HepG2 (cell line): Measurements from ENCODE around the gene SLC43A1. TPM values are rescaled to one million over a fixed set of nuclear protein-coding genes. Genes with fewer than 3 reads are reported as not detected.

Source experiments
- AGO2 ChIP-seq: fragments of 200-400 bp; formaldehyde crosslinking; optimal IDR thresholded peaks from 2 replicates; pipeline ENCODE3; 2017; ENCODE audit warnings: mild to moderate bottlenecking, low read depth, low read length, moderate library complexity
- BORCS8-MEF2B ChIP-seq: sonication (generic); formaldehyde crosslinking; IDR thresholded peaks from 2 replicates; pipeline ENCODE4 v1.8.0; 2022; ENCODE audit warnings: mild to moderate bottlenecking, missing genetic modification reagents
- CEBPG ChIP-seq: IDR thresholded peaks from 2 replicates; pipeline ENCODE4 v1.6.1; 2016
- GATAD2A ChIP-seq: IDR thresholded peaks from 2 replicates; pipeline ENCODE4 v1.6.1; 2016
- HMGXB4 ChIP-seq, 2 experiments: sonication (generic) in 1 of 2; formaldehyde crosslinking in 1 of 2; IDR thresholded peaks; 2 replicates each; pipeline versions ENCODE4 v1.4.0 to v1.6.1; 2018 to 2020; ENCODE audit warnings: missing genetic modification reagents in 2 of 2, borderline replicate concordance in 1 of 2, low read depth in 1 of 2, mild to moderate bottlenecking in 1 of 2, missing biosample characterization in 1 of 2
- KDM2A ChIP-seq: sonication (generic); formaldehyde crosslinking; IDR thresholded peaks from 2 replicates; pipeline ENCODE4 v1.4.0; 2020; ENCODE audit warnings: low read depth, missing genetic modification reagents, borderline replicate concordance
- NRL ChIP-seq: sonication (generic); formaldehyde crosslinking; IDR thresholded peaks from 2 replicates; pipeline ENCODE4 v1.5.0; 2020; ENCODE audit warnings: missing genetic modification reagents, mild to moderate bottlenecking, moderate library complexity, borderline replicate concordance
- SALL1 ChIP-seq: sonication (generic); formaldehyde crosslinking; IDR thresholded peaks from 2 replicates; pipeline ENCODE4 v1.8.0; 2022; ENCODE audit warnings: mild to moderate bottlenecking, missing genetic modification reagents
- TARDBP ChIP-seq: sonication (generic); formaldehyde crosslinking; IDR thresholded peaks from 2 replicates; pipeline ENCODE4 v1.8.0; 2022; ENCODE audit warnings: mild to moderate bottlenecking, missing genetic modification reagents
- ZFP91 ChIP-seq: sonication (generic); formaldehyde crosslinking; IDR thresholded peaks from 2 replicates; pipeline ENCODE4 v1.9.0; 2022; ENCODE audit warnings: missing genetic modification reagents, mild to moderate bottlenecking, borderline replicate concordance
- ZMYM4 ChIP-seq: sonication (generic); formaldehyde crosslinking; IDR thresholded peaks from 2 replicates; pipeline ENCODE4 v1.8.1; 2023; ENCODE audit warnings: mild to moderate bottlenecking, missing genetic modification reagents
- ZNF331 ChIP-seq: sonication (generic); formaldehyde crosslinking; IDR thresholded peaks from 2 replicates; pipeline ENCODE4 v1.4.0; 2020; ENCODE audit warnings: missing genetic modification reagents
- ZNF574 ChIP-seq: sonication (generic); formaldehyde crosslinking; IDR thresholded peaks from 2 replicates; pipeline ENCODE4 v1.4.0; 2020; ENCODE audit warnings: missing genetic modification reagents
- ZNF7 ChIP-seq: IDR thresholded peaks from 2 replicates; pipeline ENCODE4 v1.6.1; 2016; ENCODE audit warnings: missing biosample characterization, missing genetic modification reagents
- polyA plus RNA-seq, 8 experiments: library from polyadenylated mRNA; depleted of rRNA in 3 of 8; stranded (reverse) in 7 of 8; unstranded in 1 of 8; fragments of >200 nt; fragmentation: Illumina TruSeq in 4 of 8; extraction: Trizol in 4 of 8; gene quantifications; 2 replicates each; pipeline versions ENCODE4 v1.2.1 to v1.2.3, GENCODE V29; 2011 to 2016; ENCODE audit warnings: low read depth in 4 of 8, missing spikeins in 1 of 8, mixed read lengths in 1 of 8; ENCODE audit not compliant: insufficient read depth in 1 of 8
- total RNA-seq, 5 experiments: library from RNA; depleted of rRNA; stranded (reverse); fragments of >200 nt; fragmentation: Illumina TruSeq; extraction: Trizol; gene quantifications; 2 replicates each; pipeline ENCODE4 v1.2.3, GENCODE V29; 2016; ENCODE audit warnings: low read depth in 1 of 5
- TF ChIP-seq, protein P1 (sequence below): sonication (generic); formaldehyde crosslinking; IDR thresholded peaks from 2 replicates; pipeline ENCODE4 v1.4.0; 2020; ENCODE audit warnings: missing genetic modification reagents, borderline replicate concordance
- TF ChIP-seq, protein P2 (sequence below): sonication (generic); formaldehyde crosslinking; conservative IDR thresholded peaks from 2 replicates; pipeline ENCODE4 v1.4.0; 2020; ENCODE audit warnings: missing genetic modification reagents

SLC43A1 gene
- total and polyA plus RNA-seq, 2 of the 13 experiments (the other 11 are each of a cell fraction or from before 2014, with no cell fraction given) = 72.3 to 87.6 TPM

- TF ChIP-seq SALL1 (CRISPR knock-in tag) (peak; percentile 18; the same call in 1 of the 2 replicates), ZFP91 (CRISPR knock-in tag) (peak; percentile 40; the same call in 1 of the 2 replicates), KDM2A (0 out of 2 replicates have a peak, but pooled peaks have one; percentile 19), ZNF574 (CRISPR knock-in tag) (peak; percentile 70), GATAD2A (0 out of 2 replicates have a peak, but pooled peaks have one; percentile 18), ZNF7 (CRISPR knock-in tag) (no peak), HMGXB4 (CRISPR knock-in tag; IDR thresholded peaks at IDR 0.05; ENCODE audit: borderline replicate concordance in 1 of 2, low read depth in 1 of 2) (0 out of 4 replicates have a peak, but pooled peaks of 1 of the 2 experiments have one; percentile 34), ZNF331 (CRISPR knock-in tag) (peak; percentile 32; the same call in 1 of the 2 replicates), AGO2 (peak; percentile 67), TARDBP (CRISPR knock-in tag) (0 out of 2 replicates have a peak, but pooled peaks have one; percentile 38), NRL (CRISPR knock-in tag) (no peak), BORCS8-MEF2B (CRISPR knock-in tag) (0 out of 2 replicates have a peak, but pooled peaks have one; percentile 40), CEBPG (peak; percentile 96), ZMYM4 (CRISPR knock-in tag) (0 out of 2 replicates have a peak, but pooled peaks have one; percentile 25)
- TF ChIP-seq, protein P1, sequence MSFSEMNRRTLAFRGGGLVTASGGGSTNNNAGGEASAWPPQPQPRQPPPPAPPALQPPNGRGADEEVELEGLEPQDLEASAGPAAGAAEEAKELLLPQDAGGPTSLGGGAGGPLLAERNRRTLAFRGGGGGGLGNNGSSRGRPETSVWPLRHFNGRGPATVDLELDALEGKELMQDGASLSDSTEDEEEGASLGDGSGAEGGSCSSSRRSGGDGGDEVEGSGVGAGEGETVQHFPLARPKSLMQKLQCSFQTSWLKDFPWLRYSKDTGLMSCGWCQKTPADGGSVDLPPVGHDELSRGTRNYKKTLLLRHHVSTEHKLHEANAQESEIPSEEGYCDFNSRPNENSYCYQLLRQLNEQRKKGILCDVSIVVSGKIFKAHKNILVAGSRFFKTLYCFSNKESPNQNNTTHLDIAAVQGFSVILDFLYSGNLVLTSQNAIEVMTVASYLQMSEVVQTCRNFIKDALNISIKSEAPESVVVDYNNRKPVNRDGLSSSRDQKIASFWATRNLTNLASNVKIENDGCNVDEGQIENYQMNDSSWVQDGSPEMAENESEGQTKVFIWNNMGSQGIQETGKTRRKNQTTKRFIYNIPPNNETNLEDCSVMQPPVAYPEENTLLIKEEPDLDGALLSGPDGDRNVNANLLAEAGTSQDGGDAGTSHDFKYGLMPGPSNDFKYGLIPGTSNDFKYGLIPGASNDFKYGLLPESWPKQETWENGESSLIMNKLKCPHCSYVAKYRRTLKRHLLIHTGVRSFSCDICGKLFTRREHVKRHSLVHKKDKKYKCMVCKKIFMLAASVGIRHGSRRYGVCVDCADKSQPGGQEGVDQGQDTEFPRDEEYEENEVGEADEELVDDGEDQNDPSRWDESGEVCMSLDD (CRISPR knock-in tag) = peak; percentile 35; the same call in 1 of the 2 replicates
- TF ChIP-seq, protein P2, sequence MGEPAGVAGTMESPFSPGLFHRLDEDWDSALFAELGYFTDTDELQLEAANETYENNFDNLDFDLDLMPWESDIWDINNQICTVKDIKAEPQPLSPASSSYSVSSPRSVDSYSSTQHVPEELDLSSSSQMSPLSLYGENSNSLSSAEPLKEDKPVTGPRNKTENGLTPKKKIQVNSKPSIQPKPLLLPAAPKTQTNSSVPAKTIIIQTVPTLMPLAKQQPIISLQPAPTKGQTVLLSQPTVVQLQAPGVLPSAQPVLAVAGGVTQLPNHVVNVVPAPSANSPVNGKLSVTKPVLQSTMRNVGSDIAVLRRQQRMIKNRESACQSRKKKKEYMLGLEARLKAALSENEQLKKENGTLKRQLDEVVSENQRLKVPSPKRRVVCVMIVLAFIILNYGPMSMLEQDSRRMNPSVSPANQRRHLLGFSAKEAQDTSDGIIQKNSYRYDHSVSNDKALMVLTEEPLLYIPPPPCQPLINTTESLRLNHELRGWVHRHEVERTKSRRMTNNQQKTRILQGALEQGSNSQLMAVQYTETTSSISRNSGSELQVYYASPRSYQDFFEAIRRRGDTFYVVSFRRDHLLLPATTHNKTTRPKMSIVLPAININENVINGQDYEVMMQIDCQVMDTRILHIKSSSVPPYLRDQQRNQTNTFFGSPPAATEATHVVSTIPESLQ (CRISPR knock-in tag) = no peak
Measured at GRCh38 chr11:57491371-57492061, 24.0 kb downstream of the SLC43A1 start (continued).
